Right cardiac atrium (tissue), 5 donors: ENCODE measurements around the gene FAM193A. TPM values are rescaled to one million over a fixed set of nuclear protein-coding genes. Genes with fewer than 3 reads are reported as not detected.
"Not testable (repeated sequence)": the region's sequence is repeated elsewhere in the genome, so short reads cannot be mapped to it uniquely, and the experiment has no call there.

Source experiments
- ATAC-seq, 2 donors: fragments of 200-7000 bp; cut with Tn5 transposase; one replicate each; pipeline versions ENCODE4 v1.8.0 to v1.9.1; 2020; ENCODE audit warnings: moderate library complexity in 2 of 2, mild to moderate bottlenecking in 1 of 2
- DNase-seq, 3 donors: peaks; one replicate each; pipeline ENCODE4 v3.0.0-alpha.2; 2020
- H3K27ac ChIP-seq: one replicate; pipeline ENCODE4 v1.5.1; 2013; ENCODE audit warnings: mild to moderate bottlenecking, low read length, control low read depth, moderate library complexity
- H3K27me3 ChIP-seq: one replicate; pipeline ENCODE4 v1.6.1; 2013; ENCODE audit not compliant: control insufficient read depth, insufficient read depth
- H3K4me1 ChIP-seq: one replicate; pipeline ENCODE4 v1.6.1; 2013; ENCODE audit warnings: low read length; ENCODE audit not compliant: control insufficient read depth, insufficient read depth
- H3K4me3 ChIP-seq: one replicate; pipeline ENCODE4 v1.5.1; 2013; ENCODE audit warnings: low read length, control low read depth
- H3K9me3 ChIP-seq: one replicate; pipeline ENCODE4 v1.6.1; 2013; ENCODE audit warnings: low read length; ENCODE audit not compliant: control insufficient read depth
- WGBS: extraction: QIAGEN DNeasy Blood & Tissue Kit; methylation state at CpG from one replicate; pipeline ENCODE4 v1.1.7; 2013; 5-methylcytosine and 5-hydroxymethylcytosine counted together
- intact Hi-C, 4 donors: fragments of 100-400 bp; cut with DNase I; formaldehyde crosslinking; loops; one replicate each; pipeline versions ENCODE4 v1.11.0 to v1.14.0; 2022 to 2023
- polyA plus RNA-seq: library from polyadenylated mRNA; stranded (reverse); fragments of 200-250 nt; gene quantifications from one replicate; pipeline ENCODE4 v1.2.3, GENCODE V29; 2013
- total RNA-seq, 4 donors: library from RNA; stranded (reverse); fragmentation: NEBNext Ultra II Directional; extraction: Animal tissue kit (Norgen Biotek cat#: 25700); gene quantifications; one replicate each; pipeline ENCODE4 v1.2.1, GENCODE V29; 2021
- donor health status: healthy with polysubstance abuse.
- donor health status: DM: no; HTN: yes; CAD: no.
- donor health status: DM: no; HTN: no; CAD: no.
- donor health status: DM: no; HTN: yes; CAD: no; lungs with severe emphysema.
- donor health status: DM: yes; HTN: yes; CAD: no.

FAM193A gene
- total and polyA plus RNA-seq, 5 donors, result 9.7 to 19.2 (median 17.4) TPM

DNA sequence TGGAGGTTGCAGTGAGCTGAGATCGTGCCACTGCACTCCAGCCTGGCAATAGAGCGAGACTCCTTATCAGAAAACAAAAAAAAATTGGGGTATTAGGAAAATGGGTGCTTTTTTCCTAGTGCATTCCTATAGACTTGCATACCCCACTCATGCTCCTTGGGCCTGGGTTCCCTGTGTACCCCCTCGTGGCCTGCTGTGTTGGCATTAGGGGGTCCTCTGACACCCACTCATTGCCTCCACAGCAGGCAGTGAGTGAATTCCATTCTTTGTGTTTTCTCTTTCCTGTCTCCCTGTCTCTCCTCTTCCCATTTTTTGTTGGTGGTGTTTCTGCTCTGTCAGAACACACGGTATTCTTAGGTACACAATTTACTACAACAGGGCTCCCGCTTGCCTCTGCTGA, 176.9 kb downstream of the FAM193A start:
- Histone ChIP-seq H3K27me3 (no peaks in the 10 kb centered on the region), H3K9me3 (no peaks in the 10 kb centered on the region), H3K27ac (peak overlapping the region; percentile 84), H3K4me1 (peaks cover 6% of the 10 kb centered on the region), H3K4me3 (no peak overlapping the region)
- intact Hi-C loops, result no loop called here
- ATAC-seq (no peak), DNase-seq (no peak)
- whole genome bisulfite sequencing, result 85% methylated on average over 5 of the region's 5 CpGs

DNA sequence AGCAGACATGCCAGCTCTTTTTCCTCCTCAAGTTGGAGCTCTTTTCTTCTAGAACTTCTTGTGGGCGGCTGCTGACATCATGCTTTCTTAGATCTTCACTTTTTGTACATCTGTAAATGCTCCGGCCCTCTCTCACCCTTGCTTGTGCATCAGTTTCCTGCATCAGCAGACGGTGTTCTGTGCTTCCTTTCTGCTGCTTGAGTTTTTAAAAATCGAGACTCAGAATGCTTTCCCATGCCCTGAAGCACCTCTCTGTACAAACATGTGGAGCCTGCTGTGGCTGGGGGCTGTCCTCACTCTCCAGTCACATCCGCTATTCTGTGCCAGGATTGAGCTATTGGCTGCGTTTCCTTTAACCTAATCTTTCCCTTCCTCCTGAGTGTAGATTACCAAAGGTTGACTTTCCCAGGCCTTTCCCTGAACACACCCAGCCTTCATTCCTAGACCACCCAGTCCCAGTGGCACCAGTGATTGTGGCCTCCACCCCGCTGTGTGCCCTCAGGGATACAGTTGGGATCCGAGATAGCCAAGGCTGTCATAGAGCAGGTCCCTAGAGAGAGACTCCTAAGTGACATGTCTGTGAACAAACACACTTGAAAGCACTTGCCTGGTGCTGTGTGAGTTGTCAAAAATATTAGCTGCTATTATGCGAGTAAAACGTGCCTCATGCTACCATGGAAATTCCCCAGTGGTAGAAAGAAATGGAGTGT, 177.8 kb downstream of the FAM193A start:
- peak overlapping the region; percentile 43 for H3K27ac ChIP-seq
- H3K9me3 ChIP-seq, result no peaks in the 10 kb centered on the region
- WGBS, result 23% methylated on average over 10 of the region's 10 CpGs
- ATAC-seq (peak; percentile 92 to 96), DNase-seq (peak; percentile 59 to 73 (median 68))
- H3K4me3 ChIP-seq, result no peak overlapping the region
- H3K27me3 ChIP-seq, result no peaks in the 10 kb centered on the region
- peaks cover 6% of the 10 kb centered on the region for H3K4me1 ChIP-seq
- intact Hi-C loops, result no loop called here

DNA sequence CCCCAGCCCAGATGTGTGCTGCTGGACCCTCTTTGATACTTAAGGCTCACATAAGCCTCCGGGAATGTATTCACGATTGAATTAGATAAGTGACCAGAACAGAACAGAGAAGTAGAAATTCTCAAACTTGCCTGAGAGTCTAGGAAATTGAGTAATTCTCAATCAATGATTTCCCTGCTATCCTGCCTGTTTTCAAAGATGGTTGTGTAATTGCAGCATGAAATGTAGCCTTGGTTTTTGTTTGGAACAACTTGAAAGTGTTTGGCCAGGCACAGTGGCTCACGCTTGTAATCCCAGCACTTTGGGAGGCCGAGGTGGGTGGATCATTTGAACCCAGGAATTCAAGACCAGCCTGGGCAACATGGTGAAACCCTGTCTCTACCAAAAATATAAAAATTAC, 178.5 kb downstream of the FAM193A start:
- no peaks in the 10 kb centered on the region for H3K9me3 ChIP-seq
- peak in 1 of 2 donors; percentile 25 for ATAC-seq
- WGBS, result 59% methylated on average over 4 of the region's 4 CpGs
- no peak for DNase-seq
- intact Hi-C loops, result no loop called here
- peaks cover 6% of the 10 kb centered on the region for H3K4me1 ChIP-seq
- no peaks in the 10 kb centered on the region for H3K27me3 ChIP-seq
- peak overlapping the region; percentile 43 for H3K27ac ChIP-seq
- no peak overlapping the region for H3K4me3 ChIP-seq

DNA sequence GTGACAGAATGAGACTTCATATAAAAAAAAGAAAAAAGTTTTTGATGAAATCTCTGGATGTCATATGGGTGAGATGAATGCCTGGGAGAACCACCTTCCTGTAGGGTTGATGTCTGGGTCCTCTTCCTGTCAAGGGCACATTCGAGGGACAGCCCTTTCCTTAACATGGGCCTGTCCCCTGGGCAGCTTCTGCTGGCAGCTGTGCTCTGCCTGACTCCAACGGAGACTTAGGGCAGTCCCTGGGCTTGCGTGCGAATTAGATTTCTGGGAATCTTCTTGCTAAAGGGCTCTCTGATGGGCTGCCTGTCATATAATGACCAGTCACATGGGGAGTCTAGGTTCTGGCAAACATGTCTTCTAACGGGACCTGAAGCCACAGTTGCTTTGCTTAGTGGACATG, 179.0 kb downstream of the FAM193A start:
- ATAC-seq (peak in 1 of 2 donors; percentile 34), DNase-seq (no peak)
- no peak overlapping the region for H3K4me3 ChIP-seq
- no peak overlapping the region for H3K27ac ChIP-seq
- no peaks in the 10 kb centered on the region for H3K27me3 ChIP-seq
- no peaks in the 10 kb centered on the region for H3K9me3 ChIP-seq
- WGBS, result 76% methylated on average over 5 of the region's 5 CpGs
- peaks cover 6% of the 10 kb centered on the region for H3K4me1 ChIP-seq
- intact Hi-C loops, result no loop called here

DNA sequence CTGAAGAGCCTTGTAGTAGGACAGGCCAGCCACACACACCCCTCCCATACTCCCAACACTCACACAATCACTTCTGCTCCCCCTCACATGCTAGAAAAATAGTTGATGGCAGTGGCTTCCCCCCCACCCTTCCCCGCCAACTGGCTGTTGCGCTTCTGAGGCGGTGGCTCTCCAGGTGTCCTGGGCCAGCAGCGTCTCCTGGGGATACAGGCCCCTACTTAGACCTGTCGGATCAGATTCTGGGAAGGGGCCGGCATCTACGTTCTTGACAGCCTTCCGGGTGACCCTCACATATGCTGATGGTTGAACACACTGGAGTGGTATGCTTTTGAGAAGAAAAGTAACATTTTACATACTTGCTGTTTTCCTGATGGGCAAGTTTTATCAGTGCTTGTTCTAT, 179.8 kb downstream of the FAM193A start:
- whole genome bisulfite sequencing, result 97% methylated on average over 8 of the region's 8 CpGs
- ATAC-seq (no peak), DNase-seq (no peak)
- Histone ChIP-seq H3K4me1 (peaks cover 6% of the 10 kb centered on the region), H3K27ac (no peak overlapping the region), H3K27me3 (no peaks in the 10 kb centered on the region), H3K4me3 (no peak overlapping the region), H3K9me3 (no peaks in the 10 kb centered on the region)
- intact Hi-C loops, result no loop called here

DNA sequence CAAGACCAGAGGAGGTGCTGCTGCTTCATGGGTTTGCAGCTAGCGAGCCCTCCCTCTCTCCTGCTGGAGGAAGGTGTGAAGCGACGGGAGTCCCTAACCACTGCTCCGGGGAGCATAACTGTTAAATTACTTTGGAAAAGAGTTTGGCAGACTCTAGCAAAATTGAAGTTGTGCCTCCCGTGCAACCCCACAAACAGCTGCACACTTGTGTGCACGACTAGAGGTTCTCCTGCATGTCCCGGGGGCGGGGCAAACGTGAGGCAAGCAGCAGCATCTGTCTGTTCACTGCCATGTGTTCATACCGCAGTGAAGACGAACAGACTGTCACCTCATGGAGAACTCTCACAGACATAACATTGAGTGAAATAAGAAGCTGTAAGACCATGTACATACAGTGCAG, 185.1 kb downstream of the FAM193A start:
- no peaks in the 10 kb centered on the region for H3K4me1 ChIP-seq
- intact Hi-C loops, result no loop called here
- ATAC-seq, result peak in 1 of 2 donors; percentile 13
- H3K27ac ChIP-seq, result no peak overlapping the region
- DNase-seq, result no peak
- H3K27me3 ChIP-seq, result no peaks in the 10 kb centered on the region
- H3K4me3 ChIP-seq, result no peak overlapping the region
- no peaks in the 10 kb centered on the region for H3K9me3 ChIP-seq
- WGBS, result 81% methylated on average over 11 of the region's 11 CpGs

DNA sequence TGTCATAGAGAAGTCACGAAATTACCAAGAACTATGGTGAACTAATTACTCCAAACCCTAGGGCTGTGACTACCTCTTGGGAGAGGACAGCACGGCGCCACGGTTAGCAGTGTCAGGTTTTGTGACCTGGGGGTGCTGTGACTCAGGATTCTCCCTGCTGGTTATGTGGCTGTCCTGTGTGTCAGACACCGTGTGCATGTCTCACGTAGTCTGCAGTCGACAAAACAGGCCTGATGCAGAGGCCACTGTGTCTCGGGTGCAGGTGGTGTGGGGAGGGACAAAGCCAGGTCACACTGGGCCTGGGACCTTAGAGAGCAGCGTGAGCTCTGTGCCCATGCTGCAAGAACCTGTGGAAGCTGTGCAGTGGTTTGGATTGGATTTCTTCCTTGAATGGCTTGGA, 185.6 kb downstream of the FAM193A start:
- Histone ChIP-seq H3K4me3 (no peak overlapping the region), H3K4me1 (no peaks in the 10 kb centered on the region), H3K9me3 (no peaks in the 10 kb centered on the region), H3K27ac (no peak overlapping the region), H3K27me3 (no peaks in the 10 kb centered on the region)
- WGBS, result 92% methylated on average over 9 of the region's 9 CpGs
- intact Hi-C loops, result no loop called here
- ATAC-seq (peak; percentile 11 to 28), DNase-seq (no peak)

DNA sequence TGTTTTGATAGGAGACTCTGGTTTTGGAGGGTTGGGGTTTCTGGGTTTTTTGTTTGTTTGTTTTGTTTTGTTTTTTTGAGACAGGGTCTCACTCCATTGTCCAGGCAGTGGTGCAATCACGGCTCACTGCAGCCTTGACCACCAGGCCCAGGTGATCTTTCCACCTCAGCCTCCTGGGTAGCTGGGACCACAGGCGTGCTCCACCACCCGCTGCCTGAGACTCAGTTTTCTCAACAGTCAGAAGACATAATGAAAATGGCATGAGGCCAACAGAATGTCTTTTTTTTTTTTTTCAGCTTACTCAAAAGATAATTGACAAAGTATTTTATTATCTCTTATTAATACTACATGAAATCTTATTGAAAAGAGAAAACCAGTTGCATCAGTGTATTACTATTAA, 187.3 kb downstream of the FAM193A start:
- no peak for DNase-seq
- Histone ChIP-seq H3K4me3 (no peak overlapping the region), H3K9me3 (no peaks in the 10 kb centered on the region), H3K4me1 (no peaks in the 10 kb centered on the region), H3K27ac (no peak overlapping the region), H3K27me3 (no peaks in the 10 kb centered on the region)
- 86% methylated on average over 3 of the region's 3 CpGs for whole genome bisulfite sequencing
- no peak for ATAC-seq
- intact Hi-C loops, result no loop called here

DNA sequence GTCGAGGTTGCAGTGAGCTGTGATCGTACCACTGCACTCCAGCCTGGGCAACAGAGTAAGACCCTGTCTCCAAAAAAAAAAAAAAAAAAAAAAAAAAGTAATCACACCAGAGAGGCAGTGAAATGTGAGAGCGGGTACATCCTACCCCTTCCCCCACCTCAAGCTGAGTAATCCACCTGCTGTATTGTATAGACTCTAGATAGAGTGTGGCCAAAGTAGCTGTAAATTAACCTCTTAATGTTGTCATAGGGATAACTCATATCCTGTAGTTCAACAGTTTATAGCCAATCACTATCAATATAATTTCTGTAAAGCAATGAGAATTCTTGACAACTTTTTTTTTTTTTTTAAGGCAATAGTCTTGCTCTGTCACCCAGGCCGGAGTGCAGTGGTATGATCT, 188.9 kb downstream of the FAM193A start:
- Histone ChIP-seq H3K4me1 (no peaks in the 10 kb centered on the region), H3K27me3 (no peaks in the 10 kb centered on the region), H3K9me3 (no peaks in the 10 kb centered on the region), H3K27ac (no peak overlapping the region), H3K4me3 (no peak overlapping the region)
- DNase-seq (no peak), ATAC-seq (no peak)
- WGBS, result 94% methylated on average over 4 of the region's 4 CpGs
- intact Hi-C loops, result no loop called here

DNA sequence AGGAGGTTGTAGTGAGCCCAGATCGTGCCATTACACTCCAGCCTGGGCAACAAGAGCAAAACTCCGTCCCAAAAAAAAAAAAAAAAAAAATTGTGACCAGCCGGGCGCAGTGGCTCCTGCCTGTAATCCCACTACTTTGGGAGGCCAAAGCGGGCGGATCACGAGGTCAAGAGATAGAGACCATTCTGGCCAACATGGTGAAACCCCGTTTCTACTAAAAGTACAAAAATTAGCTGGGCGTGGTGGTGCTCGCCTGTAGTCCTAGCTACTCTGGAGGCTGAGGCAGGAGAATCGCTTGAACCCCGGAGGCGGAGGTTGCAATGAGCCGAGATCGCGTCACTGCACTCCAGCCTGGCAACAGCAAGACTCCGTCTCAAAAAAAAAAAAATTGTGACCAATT, 190.4 kb downstream of the FAM193A start:
- H3K9me3 ChIP-seq, intact Hi-C loops, H3K27ac ChIP-seq, ATAC-seq, DNase-seq, H3K4me3 ChIP-seq, H3K27me3 ChIP-seq, H3K4me1 ChIP-seq: not testable (repeated sequence)
- 95% methylated on average over 17 of the region's 17 CpGs for WGBS

DNA sequence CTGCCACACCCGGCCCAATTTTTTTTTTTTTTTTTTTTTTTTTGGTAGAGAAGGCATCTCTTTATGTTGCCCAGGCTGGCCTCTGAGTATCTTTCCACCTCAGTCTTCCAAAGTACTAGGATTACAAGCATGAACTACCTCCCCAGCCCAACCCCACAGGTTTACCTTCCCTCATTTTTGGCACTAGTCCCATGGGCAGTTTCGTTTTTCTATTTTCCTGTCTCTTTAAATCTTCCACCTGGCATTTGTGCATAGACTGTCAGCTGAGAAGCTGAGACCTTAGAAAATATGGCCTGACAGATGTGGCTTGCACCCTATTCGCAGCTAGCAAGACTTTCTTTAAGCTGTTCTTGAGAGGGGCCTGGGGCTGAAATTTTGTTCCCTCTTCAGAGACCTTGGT, 191.8 kb downstream of the FAM193A start:
- Histone ChIP-seq H3K27ac (no peak overlapping the region), H3K27me3 (no peaks in the 10 kb centered on the region), H3K9me3 (no peaks in the 10 kb centered on the region), H3K4me3 (no peak overlapping the region), H3K4me1 (no peaks in the 10 kb centered on the region)
- ATAC-seq, result no peak
- no peak for DNase-seq
- intact Hi-C loops, result no loop called here
- 81% methylated on average over 3 of the region's 3 CpGs for WGBS
